ENCODE measurements around the gene SLC34A1.
A peak's percentile ranks its signal among the peaks of the same experiment; 100 is the strongest.
"Not testable (repeated sequence)": the region's sequence is repeated elsewhere in the genome, so short reads cannot be mapped to it uniquely, and the experiment has no call there.

The SLC34A1 gene

GRCh38 chr5:177355162-177355867 lies 28.9 kb upstream of the SLC34A1 start:
- DNase-seq (ENCODE audit: low read depth) = no peak

DNA sequence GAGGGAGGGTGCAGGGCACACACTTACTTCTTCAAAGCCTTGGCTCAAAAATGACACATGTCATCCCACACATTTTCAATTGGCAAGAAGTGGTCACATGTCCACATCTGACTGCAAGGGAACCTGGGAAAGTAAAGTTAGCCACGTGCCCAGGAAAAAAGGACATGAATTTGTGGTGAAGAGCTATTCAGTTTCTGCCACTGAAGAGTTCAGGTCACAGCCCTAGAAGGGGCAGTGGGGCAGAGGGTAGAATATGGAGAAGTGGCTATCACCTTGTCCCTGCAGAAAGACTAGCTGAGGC lies 28.4 kb upstream of the SLC34A1 start:
- no peak for DNase-seq (ENCODE audit: low read depth)

GRCh38 chr5:177356746-177357145 lies 27.5 kb upstream of the SLC34A1 start:
- no peak for DNase-seq (ENCODE audit: low read depth)

DNA sequence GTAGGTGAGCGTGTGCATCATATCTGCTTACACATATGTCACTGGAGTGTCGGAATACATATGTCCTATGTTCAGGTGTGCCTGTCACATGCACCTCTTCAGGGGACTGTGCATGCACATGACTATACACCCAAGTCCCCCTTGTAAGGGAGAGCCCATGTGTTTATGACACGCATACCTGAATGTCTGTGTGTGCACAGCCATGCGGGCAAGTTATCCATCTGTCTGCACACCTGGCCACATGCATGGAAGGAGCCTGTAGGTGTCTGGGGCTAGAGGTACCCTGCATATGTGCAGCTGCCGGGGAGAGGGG lies 27.1 kb upstream of the SLC34A1 start:
- no peak for DNase-seq (ENCODE audit: low read depth)

- no peak for DNase-seq (ENCODE audit: low read depth)
These were observed 26.5 kb upstream of the SLC34A1 start, which contains the start of gene RGS14 for GRCh38 chr5:177357459-177358351. Gene RGS14, plus strand, starts transcription at chr5:177357924. Its CDS starts 101 bp downstream, at chr5:177358025.

DNA sequence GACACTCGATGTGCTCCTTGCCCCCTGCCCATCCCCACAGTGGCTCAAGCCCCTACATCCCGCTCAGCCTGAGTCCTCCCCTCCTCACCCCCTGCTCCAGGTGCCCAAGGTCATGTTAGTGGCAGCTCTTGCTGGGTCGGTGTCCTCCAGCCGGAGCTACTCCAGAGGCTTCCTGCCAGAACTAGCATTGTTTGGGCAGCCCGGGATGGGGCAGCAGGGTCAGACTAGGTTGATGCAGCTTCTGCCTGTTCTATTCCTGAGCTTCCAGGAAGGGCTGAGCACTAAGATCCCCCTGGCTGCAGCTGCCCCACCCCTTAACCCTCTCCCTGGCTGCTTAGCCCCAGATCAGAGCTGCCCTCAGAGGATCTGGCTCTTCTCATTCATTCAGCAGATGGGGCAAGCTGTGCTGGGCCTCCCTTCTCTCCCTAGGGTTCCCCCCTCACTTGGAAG lies 25.8 kb upstream of the SLC34A1 start:
- DNase-seq (ENCODE audit: low read depth) = no peak

DNA sequence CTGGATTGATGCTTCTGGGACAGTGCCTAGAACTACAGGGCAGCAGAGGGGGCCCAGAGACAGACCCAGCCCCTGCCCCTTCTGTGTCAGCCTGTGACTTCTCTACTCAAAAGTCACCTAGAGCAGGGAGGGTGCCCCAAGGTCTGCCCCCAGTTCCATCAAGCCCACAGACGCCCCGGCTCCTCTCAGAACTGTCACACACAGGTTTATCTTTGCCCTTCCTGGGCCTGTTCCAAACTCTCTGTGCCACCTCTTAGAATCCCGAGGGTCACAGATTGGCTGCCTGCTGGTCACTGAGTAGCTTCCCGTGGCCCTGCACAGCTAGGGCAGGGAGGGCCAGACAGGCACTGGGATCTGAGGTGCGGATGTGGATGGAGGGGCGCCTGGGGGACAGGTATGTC lies 24.8 kb upstream of the SLC34A1 start:
- DNase-seq (ENCODE audit: low read depth) = no peak

DNA sequence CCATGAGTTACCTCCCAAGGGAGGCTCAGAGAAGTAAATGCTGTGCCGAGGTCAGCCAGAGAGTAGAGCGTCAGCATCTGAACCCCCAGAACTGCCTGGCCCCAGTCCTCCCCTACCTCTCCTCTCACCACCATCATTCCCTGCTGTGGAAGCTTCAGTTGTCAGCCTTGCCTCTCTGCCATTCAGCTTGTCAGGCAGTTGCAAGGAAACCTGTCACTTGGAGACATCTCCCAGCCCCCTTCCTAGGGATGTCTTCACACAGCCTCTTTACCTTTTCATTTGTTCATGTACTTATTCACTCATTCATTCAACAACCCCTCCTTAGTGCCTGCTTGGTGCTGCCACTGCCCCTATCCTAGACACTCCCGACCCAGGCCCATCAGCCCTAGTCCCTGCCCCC lies 24.4 kb upstream of the SLC34A1 start:
- DNase-seq (ENCODE audit: low read depth) = no peak

GRCh38 chr5:177360740-177361139 lies 23.5 kb upstream of the SLC34A1 start:
- DNase-seq (ENCODE audit: low read depth) = not testable (repeated sequence)

- DNase-seq (ENCODE audit: low read depth) = no peak
These were observed 22.6 kb upstream of the SLC34A1 start for GRCh38 chr5:177361418-177362291.

GRCh38 chr5:177362292-177362609 lies 22.0 kb upstream of the SLC34A1 start:
- DNase-seq (ENCODE audit: low read depth) = no peak

- peak; percentile 68 for DNase-seq (ENCODE audit: low read depth)
These were observed 21.4 kb upstream of the SLC34A1 start for GRCh38 chr5:177362610-177363507.

GRCh38 chr5:177363565-177363964 lies 20.7 kb upstream of the SLC34A1 start:
- DNase-seq (ENCODE audit: low read depth) = no peak

GRCh38 chr5:177364159-177364962 lies 19.9 kb upstream of the SLC34A1 start:
- no peak for DNase-seq (ENCODE audit: low read depth)

DNA sequence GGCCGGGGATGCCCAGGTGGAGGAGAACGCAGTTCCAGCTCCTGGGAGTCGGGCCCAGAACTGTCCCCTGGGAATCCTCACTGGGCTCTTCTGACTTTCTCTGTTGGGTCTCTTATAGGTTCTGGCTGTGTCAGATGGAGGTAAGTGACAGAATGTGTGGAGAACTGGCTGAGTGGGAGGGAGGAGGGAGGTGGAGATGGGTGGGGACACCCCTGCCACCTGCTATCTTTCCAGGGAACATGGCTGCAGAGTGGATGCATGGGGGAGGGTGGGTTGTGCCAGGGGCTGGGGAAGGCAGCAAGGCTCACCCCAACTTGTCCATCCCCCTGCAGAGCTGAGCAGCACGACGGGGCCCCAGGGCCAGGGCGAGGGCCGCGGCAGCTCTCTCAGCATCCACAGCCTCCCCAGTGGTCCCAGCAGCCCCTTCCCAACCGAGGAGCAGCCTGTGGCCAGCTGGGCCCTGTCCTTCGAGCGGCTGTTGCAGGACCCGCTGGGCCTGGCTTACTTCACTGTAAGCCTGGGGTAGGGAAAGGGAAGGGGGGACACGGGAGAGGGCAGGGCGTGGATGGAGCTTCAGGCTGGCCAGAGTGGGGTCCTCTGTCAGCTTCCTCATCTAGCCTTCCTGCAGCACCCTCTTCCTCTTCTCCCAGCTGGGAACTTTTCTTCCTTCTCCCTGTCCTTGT lies 18.2 kb upstream of the SLC34A1 start:
- DNase-seq (ENCODE audit: low read depth) = no peak

DNA sequence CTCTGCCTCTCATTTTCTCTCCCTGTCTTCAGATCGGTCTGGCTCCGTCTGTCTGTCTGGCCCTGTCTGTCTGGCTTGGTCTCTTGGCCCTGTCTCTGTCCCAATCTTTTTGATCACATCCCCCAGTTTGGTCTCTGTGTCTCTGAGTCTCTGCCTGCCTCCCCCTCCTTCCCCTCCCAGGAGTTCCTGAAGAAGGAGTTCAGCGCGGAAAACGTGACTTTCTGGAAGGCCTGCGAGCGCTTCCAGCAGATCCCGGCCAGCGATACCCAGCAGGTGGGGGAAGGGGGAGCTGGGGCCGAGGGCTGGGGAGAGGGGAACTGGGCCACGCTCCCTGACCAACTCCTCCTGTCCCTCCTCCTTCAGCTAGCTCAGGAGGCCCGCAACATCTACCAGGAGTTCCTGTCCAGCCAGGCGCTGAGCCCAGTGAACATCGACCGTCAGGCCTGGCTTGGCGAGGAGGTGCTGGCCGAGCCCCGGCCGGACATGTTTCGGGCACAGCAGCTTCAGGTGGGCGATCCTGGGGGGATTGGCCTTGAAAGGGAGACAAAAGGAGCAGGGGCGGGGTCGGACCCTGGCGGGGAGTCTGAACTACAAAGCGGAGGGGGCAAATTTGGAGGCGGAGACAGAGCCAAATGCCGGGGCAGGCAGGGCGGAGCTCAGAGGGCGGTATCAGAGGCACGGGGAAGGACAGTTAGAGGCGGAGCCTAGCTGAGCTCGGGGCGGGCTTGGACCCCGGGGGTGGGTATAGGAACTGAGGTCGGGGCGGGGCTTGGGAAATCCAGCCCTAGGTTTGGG lies 17.5 kb upstream of the SLC34A1 start:
- DNase-seq (ENCODE audit: low read depth) = no peak

- DNase-seq (ENCODE audit: low read depth) = no peak
These were observed 16.8 kb upstream of the SLC34A1 start for GRCh38 chr5:177367323-177367848.

DNA sequence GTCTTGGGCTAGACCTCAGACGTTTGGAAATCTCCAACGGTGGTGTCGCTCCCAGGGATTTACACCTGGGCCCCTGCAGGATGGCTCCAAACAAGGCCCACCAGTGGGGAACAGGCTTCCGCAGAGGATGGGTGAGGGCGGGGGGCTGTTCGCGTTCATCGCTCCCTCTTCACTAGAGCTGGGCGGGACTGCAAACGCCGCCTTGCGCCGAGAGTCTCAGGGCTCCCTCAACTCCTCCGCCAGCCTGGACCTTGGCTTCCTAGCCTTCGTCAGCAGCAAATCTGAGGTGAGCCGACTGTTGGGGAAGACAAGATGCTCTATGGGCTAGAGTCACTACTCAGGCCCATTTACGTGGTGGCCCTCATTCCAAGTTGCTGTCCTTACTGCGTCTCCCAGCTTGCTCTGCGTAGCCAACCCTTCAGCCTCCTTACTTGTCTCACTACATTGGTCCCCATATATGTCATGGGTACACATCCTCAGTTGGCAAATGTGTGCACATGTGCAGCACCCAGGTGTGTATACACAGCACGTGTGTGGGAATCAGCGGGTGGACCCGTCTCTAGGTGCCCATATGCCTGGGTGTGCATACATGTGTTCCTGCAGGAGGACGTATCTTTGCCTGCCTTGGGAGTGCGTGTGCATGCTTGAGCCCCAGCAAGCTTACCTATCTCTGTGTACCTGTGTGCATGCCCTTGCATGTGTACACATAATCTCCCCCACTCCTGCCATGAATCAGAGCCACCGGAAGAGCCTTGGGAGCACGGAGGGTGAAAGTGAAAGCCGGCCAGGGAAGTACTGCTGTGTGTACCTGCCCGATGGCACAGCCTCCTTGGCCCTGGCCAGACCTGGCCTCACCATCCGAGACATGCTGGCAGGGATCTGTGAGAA lies 16.0 kb upstream of the SLC34A1 start:
- no peak for DNase-seq (ENCODE audit: low read depth)

Data from activated T-cell treated with anti-CD3 and anti-CD28 coated beads for 48 hours (primary cell).